ENCODE results near the gene SNRNP25.

- no peak for TF ChIP-seq JUND (IDR thresholded peaks at IDR 0.05)
- TF ChIP-seq RAD21 (IDR thresholded peaks at IDR 0.05): no peak
- no peak for TF ChIP-seq CTCF (IDR thresholded peaks at IDR 0.05; ENCODE audit: low read depth, low read length, missing input control)
- TF ChIP-seq SP1 (IDR thresholded peaks at IDR 0.05): no peak
- no peak for TF ChIP-seq RXRA (IDR thresholded peaks at IDR 0.05)
- no peak for TF ChIP-seq REST (IDR thresholded peaks at IDR 0.05)
- TF ChIP-seq MAX (IDR thresholded peaks at IDR 0.05): no peak
- TF ChIP-seq YY1 (IDR thresholded peaks at IDR 0.05): no peak
- no peak for TF ChIP-seq TAF1 (conservative IDR thresholded peaks at IDR 0.05)
Measured at GRCh38 chr16:77807-78443, 24.3 kb downstream of the SNRNP25 start, which contains the start of gene MPG.

All from liver (tissue), 3 donors.